GM23248 (cell line): Measurements from ENCODE around the gene ATP8A1.

Experiments
- EZH2 ChIP-seq: fragments of 200-600 bp; sonication (generic); IDR thresholded peaks from 2 replicates; pipeline ENCODE4 v1.6.1; 2018; ENCODE audit warnings: antibody characterized with exemption, mild to moderate bottlenecking; ENCODE audit not compliant: insufficient read depth, poor library complexity, severe bottlenecking
- EZH2phosphoT487 ChIP-seq: fragments of 200-600 bp; sonication (generic); IDR thresholded peaks from 2 replicates; pipeline ENCODE4 v1.6.1; 2018; ENCODE audit warnings: antibody characterized with exemption, moderate library complexity, mild to moderate bottlenecking, low read depth; ENCODE audit not compliant: insufficient read depth

DNA sequence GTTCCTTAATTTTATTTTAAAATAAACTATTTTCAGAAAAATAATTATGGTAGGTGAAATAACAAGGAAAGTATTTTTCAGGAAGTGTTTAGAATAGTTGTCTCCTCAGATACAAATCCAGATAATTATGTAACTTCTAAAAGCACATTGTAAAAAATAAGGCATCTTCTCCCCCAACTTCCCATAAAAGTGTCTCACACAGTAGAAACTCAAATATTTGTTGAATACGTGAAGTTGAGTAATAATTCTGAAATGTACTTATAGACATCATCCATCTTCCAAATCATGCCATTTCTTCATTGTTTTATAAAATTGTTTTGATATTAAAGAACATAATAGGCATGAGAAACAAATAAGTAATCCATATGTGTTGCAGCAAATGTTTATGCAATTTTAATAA, 241.6 kb downstream of the ATP8A1 start:
- TF ChIP-seq EZH2phosphoT487 (no peak), EZH2 (no peak)
